VCaP (cell line): ENCODE data around the gene CRYL1.

Experiments
- H3K27ac ChIP-seq: fragments of 450-650 bp; 2 replicates; pipeline ENCODE4 v1.5.1; 2017
- TF ChIP-seq, protein P1 (sequence below): fragments of 450-650 bp; conservative IDR thresholded peaks from 2 replicates; pipeline ENCODE4 v1.5.1; 2017; ENCODE audit warnings: mild to moderate bottlenecking, moderate library complexity

CRYL1 gene

DNA sequence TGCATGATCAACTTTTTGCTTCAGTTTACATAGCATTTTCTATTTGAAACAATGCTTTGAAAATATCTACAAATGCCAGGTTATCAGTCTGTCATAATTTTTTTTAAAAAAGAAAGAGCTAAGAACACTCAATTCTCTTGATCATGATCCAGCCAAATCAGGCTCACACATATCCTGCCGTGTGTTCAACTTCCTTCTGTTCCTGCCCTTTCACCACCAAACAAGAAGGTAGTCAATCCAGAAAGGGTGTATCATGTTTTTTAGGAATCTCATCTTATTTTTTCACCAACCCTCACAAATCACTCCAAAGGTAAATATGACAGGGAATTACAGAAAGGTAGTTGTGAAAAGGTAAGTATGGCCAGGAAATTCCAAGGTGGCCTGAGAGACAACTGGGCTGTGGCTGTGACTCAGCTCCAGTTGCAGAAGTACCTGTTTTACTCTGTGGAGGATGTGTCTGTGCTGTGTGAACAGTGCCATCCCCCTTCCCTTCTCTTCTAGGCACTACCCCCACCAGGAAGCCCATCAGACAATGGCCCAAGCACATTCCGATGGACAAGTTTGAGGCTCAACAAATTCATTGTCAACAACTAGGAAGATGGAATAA is 154.7 kb downstream of the CRYL1 start:
- no peak overlapping the region for H3K27ac ChIP-seq
- TF ChIP-seq, protein P1, sequence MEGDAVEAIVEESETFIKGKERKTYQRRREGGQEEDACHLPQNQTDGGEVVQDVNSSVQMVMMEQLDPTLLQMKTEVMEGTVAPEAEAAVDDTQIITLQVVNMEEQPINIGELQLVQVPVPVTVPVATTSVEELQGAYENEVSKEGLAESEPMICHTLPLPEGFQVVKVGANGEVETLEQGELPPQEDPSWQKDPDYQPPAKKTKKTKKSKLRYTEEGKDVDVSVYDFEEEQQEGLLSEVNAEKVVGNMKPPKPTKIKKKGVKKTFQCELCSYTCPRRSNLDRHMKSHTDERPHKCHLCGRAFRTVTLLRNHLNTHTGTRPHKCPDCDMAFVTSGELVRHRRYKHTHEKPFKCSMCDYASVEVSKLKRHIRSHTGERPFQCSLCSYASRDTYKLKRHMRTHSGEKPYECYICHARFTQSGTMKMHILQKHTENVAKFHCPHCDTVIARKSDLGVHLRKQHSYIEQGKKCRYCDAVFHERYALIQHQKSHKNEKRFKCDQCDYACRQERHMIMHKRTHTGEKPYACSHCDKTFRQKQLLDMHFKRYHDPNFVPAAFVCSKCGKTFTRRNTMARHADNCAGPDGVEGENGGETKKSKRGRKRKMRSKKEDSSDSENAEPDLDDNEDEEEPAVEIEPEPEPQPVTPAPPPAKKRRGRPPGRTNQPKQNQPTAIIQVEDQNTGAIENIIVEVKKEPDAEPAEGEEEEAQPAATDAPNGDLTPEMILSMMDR, result no peak

DNA sequence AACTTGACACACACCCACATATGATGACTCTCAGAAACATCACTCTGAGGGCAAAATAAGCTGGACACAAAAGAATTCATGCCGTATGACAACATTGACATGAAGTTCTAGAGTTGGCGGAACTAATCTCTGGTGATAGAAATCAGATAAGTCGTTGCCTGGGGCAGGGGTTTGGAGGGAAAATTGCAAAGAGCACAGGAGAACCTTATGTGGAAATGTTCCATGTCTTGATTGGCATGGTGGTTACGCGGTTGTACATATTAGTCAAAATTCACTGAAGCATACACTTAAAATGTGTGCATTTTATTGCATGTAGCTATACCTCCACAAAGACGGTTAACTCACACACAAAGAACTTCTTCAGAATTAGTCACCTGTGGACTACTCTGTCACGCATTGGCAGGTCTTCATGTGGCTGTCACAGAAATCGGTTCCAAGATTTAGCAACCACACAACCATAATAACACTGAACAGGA is 155.7 kb downstream of the CRYL1 start:
- TF ChIP-seq, protein P1, result no peak
- no peak overlapping the region for H3K27ac ChIP-seq

DNA sequence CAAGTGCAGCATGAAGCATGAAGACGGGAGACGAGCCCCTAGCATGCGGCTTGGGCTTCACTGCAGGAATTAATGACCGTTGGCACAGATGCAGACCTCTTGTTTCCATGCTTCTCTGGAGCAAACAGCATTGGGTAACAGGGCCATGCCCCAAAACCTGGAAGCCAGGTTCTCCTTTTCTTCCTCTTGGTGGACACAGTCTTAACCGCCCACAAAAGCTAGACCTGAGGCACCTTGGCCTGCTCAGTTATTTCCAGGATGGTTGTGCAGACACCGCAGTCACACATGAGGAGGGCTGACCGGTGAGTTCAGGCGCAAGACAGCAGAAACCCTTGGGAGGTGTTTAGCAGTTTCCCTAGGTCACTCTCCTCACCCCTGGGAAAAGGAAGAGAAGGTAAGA is 159.6 kb downstream of the CRYL1 start:
- TF ChIP-seq, protein P1, result no peak
- no peak overlapping the region for H3K27ac ChIP-seq

DNA sequence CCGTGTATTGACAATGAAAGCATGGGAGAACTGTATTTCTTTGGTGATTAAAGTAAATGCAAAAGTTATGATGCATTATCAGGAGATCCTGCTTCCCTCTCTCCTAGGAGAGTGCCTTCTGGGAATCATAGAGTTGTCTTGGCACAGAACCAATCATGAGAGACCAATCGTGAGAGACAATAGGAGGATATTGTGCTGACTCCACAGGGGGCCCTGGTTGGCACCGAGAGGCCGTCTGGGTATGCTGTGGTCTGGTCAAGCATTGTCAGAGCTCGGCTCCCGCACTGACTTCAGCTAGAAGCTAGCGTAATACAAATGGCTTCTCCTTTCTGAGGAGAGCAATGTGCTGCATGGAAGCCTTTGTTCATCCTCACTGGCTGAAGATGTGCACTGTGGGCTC is 162.1 kb downstream of the CRYL1 start:
- TF ChIP-seq, protein P1, result no peak

DNA sequence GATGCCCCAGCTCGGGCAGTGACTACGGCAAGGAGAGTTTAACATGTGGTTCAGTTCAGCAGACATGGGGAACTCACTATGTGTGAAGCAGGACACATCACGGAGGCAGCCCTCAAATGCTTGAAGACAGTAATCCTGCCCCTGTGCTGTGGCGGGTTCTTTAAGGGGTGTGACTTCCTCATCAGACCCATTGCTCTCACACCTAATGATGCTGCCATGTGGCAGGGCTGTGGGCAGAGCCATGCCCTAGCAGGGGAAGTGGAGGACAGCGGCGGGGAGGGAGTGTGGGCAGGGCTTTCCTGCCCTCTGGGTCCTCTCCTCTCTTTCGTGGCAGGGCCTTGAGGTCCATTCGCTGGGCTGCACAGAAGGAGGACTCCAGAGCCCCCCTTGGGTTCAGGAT is 162.5 kb downstream of the CRYL1 start:
- H3K27ac ChIP-seq, result no peak overlapping the region
- TF ChIP-seq, protein P1, result no peak

More for the DNA sequence above, 162.1 kb downstream of the CRYL1 start:
- H3K27ac ChIP-seq, result no peak overlapping the region

DNA sequence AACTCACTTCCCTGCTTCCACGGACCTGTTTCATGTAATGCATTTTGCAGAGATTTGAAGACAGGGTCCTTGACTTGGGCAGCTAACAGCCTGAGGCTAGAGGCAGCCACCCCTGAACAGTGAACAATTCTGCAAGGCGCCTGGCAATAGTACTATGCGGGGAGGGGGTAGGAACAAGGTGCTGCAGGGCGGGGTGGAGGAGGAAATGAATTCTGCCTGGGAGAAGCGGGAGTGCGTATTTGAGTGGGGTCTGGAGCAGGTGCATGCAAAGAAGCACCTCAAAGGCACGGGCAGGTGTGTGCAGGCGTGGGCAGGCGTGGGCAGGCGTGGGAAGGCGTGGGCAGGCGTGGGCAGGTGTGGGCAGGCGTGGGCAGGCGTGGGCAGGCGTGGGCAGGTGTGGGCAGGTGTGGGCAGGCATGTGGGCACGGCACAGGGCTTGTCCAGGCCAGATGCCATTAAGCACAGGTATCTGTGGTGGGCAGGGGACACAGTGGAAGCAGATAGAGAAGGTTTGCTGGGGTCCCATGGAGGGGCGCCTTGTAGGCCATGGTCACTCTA is 163.1 kb downstream of the CRYL1 start:
- H3K27ac ChIP-seq, result no peak overlapping the region

DNA sequence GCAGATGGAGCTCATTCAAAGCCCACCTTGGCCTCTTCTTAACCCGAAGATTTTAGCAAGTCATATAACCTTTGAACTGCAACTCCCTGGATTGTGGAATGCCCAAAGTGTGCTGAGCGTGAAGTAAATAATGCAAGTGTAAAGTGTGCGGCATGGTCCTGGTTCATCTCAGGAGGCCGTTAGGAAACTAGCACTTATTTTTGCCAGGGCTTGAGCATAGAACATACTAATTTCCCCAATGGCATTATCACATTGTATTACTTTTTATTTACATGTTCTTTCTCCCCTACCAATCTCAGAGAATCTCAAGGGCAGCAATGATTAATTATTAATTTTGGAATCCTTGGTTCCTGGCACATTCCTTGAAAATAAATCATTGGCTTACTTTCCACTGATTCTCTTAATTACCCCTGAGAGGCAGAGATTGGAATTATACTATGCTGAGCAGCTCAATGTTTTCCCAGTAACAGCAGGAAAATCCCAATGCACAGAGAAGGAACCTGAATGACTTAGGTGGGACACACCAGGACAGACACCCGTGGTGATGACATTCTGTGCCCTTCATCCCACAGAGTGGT is 164.7 kb downstream of the CRYL1 start:
- peak overlapping the region; percentile 5; the same call in 1 of the 2 replicates for H3K27ac ChIP-seq
- TF ChIP-seq, protein P1, result no peak

More for the DNA sequence above, 163.1 kb downstream of the CRYL1 start:
- TF ChIP-seq, protein P1, result no peak
